ENCODE measurements around the gene NACC1.
A peak's percentile ranks its signal among the peaks of the same experiment; 100 is the strongest.
"Not testable (repeated sequence)": the region's sequence is repeated elsewhere in the genome, so short reads cannot be mapped to it uniquely, and the experiment has no call there.

Gene NACC1

DNA sequence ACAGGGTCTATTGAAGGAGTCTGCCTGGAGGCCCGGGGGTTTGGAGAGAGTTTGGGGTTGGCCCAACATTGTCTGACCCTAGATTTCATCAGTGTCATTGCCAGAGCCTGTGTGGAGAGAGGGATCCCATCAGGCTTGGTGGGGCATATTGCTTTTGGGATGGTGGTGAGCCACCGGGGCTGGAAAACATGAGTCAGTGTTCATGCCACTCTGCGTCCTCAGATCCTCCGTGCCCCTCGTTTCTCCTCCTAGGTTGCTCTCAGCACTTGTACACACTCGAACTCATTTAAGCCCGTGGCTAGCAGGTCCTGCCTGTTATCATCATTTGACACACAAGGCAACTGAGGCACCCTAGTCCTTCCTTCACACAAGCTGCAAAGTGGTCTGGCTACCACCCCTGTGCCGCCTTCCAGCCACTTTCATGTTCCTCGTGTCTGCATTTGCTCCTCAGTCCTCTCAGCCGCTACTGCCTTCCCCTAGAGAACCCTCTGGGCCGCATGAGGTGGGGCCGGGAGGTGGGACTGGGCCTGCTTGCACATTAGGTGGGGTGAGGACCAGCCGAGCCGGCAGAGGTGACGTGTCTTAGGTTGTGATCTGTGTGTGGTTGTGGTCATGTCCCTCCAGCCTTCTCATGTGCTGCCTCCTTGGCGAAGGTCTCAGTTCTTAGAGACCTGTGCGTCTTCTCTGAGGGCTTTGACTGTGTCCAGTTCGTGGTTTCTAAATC is 3.6 kb downstream of the NACC1 start:
- DNase-seq, result no peak

DNA sequence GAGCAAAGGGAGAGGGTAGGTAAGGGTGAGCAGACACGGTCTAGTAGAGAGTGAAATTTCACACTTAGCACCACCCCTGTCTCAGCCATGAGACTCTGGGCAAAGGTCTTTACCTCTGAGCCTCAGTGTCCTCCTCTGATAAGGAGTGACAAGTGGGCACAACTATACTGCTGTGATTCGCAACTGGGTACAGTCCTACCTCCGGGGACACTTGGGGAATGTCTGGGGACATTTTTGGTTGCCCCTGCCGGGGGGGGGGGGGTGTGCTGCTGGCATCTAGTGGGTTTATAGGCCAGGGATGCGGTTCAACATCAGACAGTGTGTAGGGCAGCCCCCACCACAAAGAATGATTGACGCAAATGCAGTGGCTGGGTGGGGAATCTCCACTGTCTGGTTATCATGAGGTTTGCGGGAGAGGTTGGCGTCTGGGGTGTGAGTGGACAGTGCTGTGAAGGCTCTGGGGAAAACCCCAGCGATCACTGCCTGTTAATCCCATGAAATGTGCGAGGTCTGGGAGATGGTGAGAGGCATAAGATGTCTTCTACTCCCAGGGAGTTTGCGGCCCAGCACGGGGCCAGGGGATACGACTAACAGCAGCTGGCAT is 4.3 kb downstream of the NACC1 start:
- no peak for DNase-seq

- DNase-seq, result no peak
Observed at GRCh38 chr19:13122980-13123957, 5.2 kb downstream of the NACC1 start.

- no peak for DNase-seq
Observed at GRCh38 chr19:13127051-13127450, 9.0 kb downstream of the NACC1 start.

DNA sequence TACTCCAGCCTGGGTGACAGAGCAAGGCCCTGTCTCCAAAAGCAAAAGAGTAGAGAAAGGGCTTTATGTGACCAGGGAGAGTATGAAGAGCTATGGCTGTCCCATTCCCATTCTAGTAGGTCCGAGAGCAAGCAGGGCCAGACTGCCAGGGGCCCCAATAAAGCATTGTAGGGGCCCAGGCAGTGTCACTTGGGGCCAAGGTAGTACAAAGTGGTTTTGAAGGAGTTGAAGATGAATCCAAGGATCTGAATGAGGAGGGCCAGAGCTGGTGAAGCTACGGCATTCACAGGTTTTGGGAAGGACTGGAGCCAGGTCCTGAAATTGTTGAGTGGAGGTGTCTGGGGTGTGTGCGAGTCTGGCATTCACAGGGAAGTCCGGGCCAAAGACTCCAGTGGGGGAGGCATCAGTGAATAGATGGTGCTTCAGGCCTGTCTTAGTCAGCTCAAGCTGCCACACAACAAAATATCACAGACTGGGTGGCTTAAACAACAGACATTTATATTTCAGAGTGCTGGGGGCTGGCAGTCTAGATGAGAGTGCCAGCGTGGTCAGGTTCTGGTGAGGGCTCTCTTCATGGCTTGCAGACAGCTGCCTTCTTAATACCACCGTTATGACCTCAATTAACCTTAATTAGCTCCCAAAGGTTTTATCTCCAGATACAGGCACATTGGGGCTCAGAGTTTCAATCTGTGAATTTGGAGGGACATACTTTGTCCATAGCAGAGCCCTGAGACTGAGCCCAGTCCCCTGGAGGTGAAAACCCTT is 9.9 kb downstream of the NACC1 start:
- no peak for DNase-seq

- no peak for DNase-seq
Observed at GRCh38 chr19:13128583-13128982, 10.5 kb downstream of the NACC1 start.

GRCh38 chr19:13129384-13129783 is 11.3 kb downstream of the NACC1 start:
- DNase-seq, result no peak

GRCh38 chr19:13130886-13131490 is 12.9 kb downstream of the NACC1 start:
- DNase-seq, result no peak

DNA sequence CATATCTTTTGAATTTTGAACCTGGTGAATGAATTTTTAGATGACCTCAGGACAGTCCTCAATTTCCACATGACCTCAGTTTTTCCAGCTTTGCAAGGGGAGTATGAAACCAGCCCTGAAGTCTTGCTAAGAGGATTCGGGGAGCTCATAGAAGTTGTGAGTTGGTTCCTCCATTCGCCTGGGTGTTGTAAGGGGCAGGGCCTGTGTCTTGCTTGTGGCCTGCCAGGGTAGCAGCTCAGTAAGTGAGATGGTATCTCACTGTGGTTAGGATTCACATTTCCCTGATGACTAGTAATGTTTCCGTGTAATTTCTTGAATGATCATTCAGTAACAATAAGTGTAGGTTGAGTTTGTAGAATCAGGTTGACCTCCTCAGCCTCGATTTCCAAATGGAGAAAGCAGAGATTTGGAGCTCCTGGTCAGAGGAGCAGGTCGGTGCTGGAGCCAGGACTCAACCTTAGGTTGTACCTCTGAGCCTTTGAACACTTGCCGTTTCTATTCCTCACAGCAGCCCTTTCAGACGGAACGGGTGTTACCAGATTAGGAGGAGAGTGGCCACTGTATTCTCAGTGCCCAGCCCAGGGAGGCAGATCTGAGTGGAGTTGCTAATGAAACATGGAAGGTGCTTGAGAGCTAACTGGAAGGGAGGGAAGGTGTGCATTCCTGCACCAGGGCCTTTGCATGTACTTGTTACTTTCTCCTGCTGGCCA is 14.6 kb downstream of the NACC1 start:
- DNase-seq, result peak; percentile 82

GRCh38 chr19:13133241-13133870 is 15.3 kb downstream of the NACC1 start:
- no peak for DNase-seq

- no peak for DNase-seq
Observed at GRCh38 chr19:13134626-13135025, 16.6 kb downstream of the NACC1 start.

DNA sequence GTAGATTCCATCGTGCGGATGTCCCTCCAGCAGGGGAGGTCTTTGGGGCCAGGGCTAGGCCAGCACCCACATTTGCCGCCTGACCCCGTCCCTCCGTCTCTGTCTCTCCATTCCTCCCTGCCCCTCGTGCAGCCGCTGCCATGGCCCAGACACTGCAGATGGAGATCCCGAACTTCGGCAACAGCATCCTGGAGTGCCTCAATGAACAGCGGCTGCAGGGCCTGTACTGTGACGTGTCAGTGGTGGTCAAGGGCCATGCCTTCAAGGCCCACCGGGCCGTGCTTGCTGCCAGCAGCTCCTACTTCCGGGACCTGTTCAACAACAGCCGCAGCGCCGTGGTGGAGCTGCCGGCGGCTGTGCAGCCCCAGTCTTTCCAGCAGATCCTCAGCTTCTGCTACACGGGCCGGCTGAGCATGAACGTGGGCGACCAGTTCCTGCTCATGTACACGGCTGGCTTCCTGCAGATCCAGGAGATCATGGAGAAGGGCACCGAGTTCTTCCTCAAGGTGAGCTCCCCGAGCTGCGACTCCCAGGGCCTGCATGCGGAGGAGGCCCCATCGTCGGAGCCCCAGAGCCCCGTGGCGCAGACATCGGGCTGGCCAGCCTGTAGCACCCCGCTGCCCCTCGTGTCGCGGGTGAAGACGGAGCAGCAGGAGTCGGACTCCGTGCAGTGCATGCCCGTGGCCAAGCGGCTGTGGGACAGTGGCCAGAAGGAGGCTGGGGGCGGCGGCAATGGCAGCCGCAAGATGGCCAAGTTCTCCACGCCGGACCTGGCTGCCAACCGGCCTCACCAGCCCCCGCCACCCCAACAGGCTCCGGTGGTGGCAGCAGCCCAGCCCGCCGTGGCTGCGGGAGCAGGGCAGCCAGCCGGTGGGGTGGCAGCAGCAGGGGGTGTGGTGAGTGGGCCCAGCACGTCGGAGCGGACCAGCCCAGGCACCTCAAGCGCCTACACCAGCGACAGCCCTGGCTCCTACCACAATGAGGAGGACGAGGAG is 17.3 kb downstream of the NACC1 start:
- no peak for DNase-seq

- no peak for DNase-seq
Observed at GRCh38 chr19:13137290-13137794, 19.3 kb downstream of the NACC1 start.

GRCh38 chr19:13138171-13138915 is 20.3 kb downstream of the NACC1 start:
- DNase-seq, result no peak

GRCh38 chr19:13138916-13139198 is 20.8 kb downstream of the NACC1 start:
- DNase-seq, result no peak

DNA sequence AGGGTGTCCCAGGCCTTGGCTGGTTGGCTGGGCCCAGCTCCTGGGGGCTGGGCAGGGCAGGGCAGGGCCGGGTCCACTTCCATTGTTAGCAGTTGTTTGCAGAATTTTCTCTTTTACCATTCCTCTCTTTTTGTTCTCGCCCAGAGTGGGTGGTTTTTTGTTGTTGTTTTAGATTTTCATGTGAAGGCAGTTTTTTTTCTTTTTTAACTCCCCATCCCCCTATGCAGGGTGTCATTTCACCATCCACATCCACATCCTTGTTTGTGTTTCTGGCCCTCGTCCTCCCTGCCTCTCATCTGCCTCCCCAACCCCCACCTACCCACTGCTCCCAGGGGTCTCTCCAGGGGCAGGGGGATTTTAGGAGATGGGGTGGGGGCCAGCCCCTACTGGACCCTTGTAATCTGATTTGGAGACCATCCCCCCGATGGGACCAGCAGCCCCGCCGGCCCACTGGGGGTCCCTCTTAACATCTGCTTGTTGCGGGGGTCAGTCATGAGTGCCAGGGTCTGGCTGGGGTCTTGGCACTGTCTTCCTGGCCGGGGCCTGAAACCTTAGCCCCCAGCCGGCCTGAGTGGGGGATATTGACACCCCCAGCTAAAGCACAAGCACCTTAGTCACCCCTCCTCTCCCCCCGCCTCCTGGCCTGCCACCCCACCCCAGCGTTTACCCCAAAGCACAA is 21.7 kb downstream of the NACC1 start:
- no peak for DNase-seq

GRCh38 chr19:13146763-13147563 is 28.9 kb downstream of the NACC1 start:
- no peak for DNase-seq

- not testable (repeated sequence) for DNase-seq
Observed at GRCh38 chr19:13149173-13149627, 31.1 kb downstream of the NACC1 start.
